Femur (tissue), 1 donor: ENCODE results near the gene TYW1B.
"Not testable (repeated sequence)": the region's sequence is repeated elsewhere in the genome, so short reads cannot be mapped to it uniquely, and the experiment has no call there.

Experiments
- DNase-seq: peaks from one replicate; pipeline ENCODE4 v3.0.0-alpha.2; 2017

TYW1B gene

DNA sequence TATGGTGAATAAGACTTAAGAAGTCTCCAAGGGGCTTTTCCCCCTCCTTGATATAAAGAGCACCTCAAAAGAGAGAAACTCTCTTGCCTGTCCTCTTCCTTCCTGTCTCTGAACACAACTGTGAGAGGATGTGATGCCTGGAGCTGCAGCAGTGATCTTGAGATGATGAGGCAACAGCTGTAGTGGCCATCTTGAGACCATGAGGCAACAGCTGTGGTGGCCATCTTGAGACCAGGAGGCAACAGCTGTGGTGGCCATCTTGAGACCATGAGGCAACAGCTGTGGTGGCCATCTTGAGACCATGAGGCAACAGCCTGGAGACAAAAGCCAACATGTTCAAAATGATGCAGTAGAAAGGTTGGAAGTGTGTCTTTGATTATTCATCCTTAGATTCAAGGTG is 277.5 kb downstream of the TYW1B start:
- DNase-seq: not testable (repeated sequence)

DNA sequence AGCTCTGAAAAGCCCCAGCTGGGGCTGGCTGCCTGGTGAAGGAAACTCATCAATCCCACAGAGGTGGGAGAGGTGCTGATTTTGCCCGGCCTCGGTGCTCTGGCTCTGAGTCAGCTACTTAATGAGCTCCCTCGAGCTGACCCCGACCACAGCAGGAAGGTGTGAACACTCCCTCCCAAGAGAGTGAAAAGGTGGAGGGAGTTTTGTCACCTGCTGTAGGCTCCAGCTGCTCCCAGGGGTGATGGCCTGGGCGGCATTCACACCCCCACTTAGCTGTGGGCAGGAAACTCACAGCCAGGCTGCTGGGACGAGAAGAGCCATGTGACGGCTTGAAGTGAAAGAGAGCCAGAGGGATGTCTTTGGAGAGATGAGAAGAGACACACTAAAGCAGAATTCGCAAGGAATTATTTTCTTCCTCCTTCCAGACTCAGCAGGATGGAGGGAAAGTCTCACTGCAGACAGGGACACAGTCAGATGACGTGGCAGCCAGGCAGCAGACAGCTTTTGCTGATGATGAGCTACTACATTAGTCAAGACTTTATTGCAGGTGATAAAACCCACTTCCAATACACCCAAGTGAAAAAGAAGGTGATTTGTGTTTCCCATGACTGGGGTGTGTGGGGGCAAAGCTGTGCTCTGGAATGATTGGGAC is 281.3 kb downstream of the TYW1B start:
- not testable (repeated sequence) for DNase-seq

DNA sequence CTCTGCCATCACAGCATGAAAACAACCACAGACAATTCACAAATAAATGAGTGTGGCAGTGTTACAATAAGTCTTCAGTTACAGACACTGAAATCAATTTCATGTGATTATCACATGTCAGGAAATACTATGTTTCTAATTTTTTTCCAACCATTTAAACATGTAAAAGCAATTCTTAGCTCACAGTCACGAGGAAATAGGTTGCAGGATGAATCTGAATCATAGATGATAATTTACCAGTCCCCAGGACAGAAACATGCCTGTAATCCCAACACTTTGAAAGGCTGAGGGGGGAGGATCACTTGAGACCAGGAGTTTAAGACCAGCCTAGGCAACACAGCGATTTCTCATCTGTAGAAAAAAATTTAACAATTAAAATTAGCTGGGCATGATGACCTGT is 283.5 kb downstream of the TYW1B start:
- DNase-seq: not testable (repeated sequence)

DNA sequence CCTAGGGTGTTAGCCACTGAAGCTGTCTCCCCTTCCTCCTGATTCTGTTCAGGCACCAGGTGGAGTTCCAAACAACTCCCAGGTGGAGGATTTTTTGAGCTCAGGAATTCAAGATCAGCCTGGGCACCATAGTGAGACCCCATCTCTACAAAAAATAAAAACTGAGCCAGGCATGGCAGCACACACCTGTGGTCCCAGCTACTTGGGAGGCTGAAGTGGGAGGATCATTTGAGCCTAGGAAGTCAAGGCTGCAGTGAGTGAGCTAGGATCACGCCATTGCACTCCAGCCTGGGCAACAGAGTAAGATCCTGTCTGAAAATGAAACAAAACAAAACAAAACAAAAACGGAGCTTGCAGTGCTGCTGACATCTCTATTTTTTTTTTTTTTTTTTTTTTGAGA is 287.1 kb downstream of the TYW1B start:
- DNase-seq: no peak

DNA sequence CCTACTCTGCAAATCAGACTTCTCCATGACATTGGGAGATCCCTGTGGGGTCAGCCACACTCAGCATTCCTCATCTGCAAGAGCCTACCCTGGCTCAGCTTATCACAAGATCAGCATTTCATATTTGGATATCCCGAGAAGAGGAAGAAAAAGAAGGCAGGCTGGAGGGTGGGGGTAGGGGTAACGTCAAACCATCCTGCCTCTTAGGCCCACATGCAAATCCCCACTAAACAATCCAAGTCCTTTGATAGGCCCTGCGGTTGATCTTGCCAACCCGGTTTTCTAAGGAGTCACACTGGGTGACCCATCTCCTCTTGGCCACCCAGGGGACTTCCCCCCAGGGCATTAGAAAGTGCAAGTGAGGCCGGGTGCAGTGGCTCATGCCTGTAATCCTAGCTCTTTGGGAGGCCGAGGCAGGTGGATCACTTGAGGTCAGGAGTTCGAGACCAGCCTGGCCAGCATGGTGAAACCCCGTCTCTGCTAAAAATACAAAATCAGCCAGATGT is 287.8 kb downstream of the TYW1B start:
- DNase-seq: no peak

DNA sequence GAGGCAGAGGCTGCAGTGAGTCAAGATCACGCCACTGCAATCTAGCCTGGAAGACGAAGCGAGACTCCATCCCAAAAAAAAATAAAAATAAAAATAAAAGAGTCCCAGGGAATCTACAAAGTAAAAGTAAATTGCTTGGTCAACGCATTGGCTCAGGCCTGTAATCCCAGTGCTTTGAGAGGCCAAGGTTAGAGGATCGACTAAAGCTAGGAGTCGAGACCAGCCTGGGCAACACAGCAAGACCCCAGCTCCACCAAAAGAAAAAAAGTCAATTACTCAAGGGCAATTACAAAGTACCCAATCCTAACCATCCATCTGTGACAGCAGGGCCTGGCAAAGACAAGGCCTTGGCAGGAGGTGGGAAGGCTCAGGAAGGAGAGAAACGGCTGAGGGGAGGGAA is 288.3 kb downstream of the TYW1B start:
- DNase-seq: no peak

DNA sequence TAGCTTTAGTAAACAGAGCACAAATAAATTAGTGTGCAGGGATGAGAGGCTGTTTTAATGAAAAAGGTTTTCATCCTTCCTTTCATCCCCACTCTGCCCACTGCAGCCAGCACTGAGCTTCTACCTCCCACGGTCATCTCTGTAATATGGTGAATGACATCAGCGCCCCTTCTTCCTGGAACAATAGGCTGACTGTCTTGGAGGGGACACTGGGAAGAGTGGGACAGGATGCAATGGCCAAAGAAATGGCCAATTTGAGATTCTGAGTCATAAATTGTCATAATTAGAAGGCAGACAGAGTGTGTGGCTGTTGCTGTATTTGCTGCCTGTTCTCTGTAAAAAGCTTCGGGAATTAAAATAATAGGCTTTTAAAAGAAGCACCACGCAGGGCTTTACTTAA is 289.1 kb downstream of the TYW1B start:
- no peak for DNase-seq

DNA sequence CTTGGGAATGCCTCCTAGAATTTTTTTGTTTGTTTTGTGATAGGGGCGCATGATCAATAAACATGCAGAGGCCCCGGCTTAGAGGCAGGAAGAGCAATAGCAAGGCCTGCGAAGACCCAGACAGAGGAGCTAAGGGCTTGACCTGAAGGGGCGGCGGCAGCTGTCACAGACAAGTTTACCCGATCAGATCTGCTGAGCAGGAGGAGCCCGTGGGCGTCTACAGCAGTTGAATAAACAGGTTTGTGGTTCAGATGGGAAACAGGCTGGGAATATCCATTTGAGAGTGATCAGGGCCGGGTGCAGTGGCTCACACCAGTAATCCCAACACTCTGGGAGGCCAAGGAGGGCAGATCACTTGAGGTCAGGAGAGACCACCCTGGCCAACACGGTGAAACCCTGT is 289.9 kb downstream of the TYW1B start:
- no peak for DNase-seq

DNA sequence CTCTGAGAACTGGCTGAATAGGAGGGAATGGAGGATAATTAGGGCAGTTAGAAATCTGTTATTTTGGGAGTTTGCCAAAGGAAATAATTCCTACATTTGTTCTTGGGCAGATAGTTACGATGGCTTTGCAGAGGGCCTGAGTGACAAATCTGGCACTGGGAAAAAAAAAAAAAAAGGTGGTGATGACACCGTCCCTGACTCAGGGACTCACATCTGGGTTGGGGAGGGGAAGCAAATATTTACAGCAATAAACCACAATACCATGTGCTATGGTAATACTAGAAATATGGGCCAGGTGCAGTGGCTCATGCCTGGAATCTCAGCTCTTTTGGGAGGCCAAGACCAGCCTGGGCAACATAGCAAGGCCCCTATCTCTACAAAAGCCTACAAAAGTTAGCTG is 292.0 kb downstream of the TYW1B start:
- not testable (repeated sequence) for DNase-seq

DNA sequence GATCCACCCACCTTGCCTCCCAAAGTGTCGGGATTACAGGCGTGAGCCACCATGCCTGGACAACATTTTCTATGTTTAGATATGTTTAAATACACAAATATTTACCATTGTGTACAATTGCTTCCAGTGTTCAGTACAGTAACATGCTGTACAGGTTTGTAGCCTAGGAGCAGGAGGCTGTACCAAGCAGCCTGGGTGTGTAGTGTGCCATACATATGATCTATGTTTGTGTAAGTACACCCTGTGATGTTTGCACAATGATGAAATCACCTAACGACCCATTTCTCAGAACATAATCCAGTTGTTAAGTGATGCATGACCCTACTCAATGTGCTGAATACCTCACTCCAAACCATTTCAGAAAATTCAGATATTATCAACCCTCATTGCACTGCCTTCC is 297.0 kb downstream of the TYW1B start:
- DNase-seq: not testable (repeated sequence)
